ENCODE results near the gene NRXN3.

NRXN3 gene

GRCh38 chr14:79540394-79540793 lies 1370.2 kb downstream of the NRXN3 start (continued):
- TF ChIP-seq, protein P1, sequence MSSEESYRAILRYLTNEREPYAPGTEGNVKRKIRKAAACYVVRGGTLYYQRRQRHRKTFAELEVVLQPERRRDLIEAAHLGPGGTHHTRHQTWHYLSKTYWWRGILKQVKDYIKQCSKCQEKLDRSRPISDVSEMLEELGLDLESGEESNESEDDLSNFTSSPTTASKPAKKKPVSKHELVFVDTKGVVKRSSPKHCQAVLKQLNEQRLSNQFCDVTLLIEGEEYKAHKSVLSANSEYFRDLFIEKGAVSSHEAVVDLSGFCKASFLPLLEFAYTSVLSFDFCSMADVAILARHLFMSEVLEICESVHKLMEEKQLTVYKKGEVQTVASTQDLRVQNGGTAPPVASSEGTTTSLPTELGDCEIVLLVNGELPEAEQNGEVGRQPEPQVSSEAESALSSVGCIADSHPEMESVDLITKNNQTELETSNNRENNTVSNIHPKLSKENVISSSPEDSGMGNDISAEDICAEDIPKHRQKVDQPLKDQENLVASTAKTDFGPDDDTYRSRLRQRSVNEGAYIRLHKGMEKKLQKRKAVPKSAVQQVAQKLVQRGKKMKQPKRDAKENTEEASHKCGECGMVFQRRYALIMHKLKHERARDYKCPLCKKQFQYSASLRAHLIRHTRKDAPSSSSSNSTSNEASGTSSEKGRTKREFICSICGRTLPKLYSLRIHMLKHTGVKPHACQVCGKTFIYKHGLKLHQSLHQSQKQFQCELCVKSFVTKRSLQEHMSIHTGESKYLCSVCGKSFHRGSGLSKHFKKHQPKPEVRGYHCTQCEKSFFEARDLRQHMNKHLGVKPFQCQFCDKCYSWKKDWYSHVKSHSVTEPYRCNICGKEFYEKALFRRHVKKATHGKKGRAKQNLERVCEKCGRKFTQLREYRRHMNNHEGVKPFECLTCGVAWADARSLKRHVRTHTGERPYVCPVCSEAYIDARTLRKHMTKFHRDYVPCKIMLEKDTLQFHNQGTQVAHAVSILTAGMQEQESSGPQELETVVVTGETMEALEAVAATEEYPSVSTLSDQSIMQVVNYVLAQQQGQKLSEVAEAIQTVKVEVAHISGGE (tag by site-specific recombination; conservative IDR thresholded peaks at IDR 0.05; ENCODE audit: low read depth): no peak
- TF ChIP-seq ZNF677 (tag by site-specific recombination; IDR thresholded peaks at IDR 0.05) (no peak), CTCF (tag by site-specific recombination; IDR thresholded peaks at IDR 0.05) (no peak), ZNF768 (tag by site-specific recombination; IDR thresholded peaks at IDR 0.05) (no peak), BCL6B (tag by site-specific recombination; IDR thresholded peaks at IDR 0.05) (no peak)

- CTCF ChIA-PET: interaction anchor here (0.5 to 1.0 kb wide), 2 partner anchors 64 to 463 kb away, joined by 3 read pairs; no protein-coding TSS in a partner anchor
- Histone ChIP-seq H3K9me3 (ENCODE audit: control insufficient read depth, insufficient read depth, low read depth, low read length) (no peaks in the 10 kb centered on the region), H3K4me3 (ENCODE audit: low read depth, low read length) (no peak overlapping the region), H3K27ac (ENCODE audit: extremely low read depth, low read depth, low read length) (no peak overlapping the region), H3K36me3 (ENCODE audit: control insufficient read depth in 2 of 2, insufficient read depth in 1 of 2, low read length in 2 of 2) (no peaks in the 10 kb centered on the region), H3K4me1 (ENCODE audit: control insufficient read depth, insufficient read depth, low read length) (peaks cover 8% of the 10 kb centered on the region)
- no peak for TF ChIP-seq TRIM28 (IDR thresholded peaks at IDR 0.05; ENCODE audit: borderline replicate concordance, low read length)
- 0 out of 2 replicates have a peak, but pooled peaks have one; percentile 6 for TF ChIP-seq FEZF1 (tag by site-specific recombination; IDR thresholded peaks at IDR 0.05)
- POLR2A ChIA-PET: no interaction called here
Observed at GRCh38 chr14:79542121-79542520, 1371.9 kb downstream of the NRXN3 start.

GRCh38 chr14:79543348-79543747 lies 1373.2 kb downstream of the NRXN3 start:
- no peak overlapping the region for H3K4me3 ChIP-seq (ENCODE audit: low read depth, low read length)
- CTCF ChIA-PET: interaction anchor here (0.7 to 1.9 kb wide), 12 partner anchors 9 to 610 kb away, joined by 3 to 5 read pairs (median 3); no protein-coding TSS in a partner anchor
- H3K36me3 ChIP-seq (ENCODE audit: control insufficient read depth in 2 of 2, insufficient read depth in 1 of 2, low read length in 2 of 2): no peaks in the 10 kb centered on the region
- no peak overlapping the region for H3K27ac ChIP-seq (ENCODE audit: extremely low read depth, low read depth, low read length)
- peaks cover 8% of the 10 kb centered on the region for H3K4me1 ChIP-seq (ENCODE audit: control insufficient read depth, insufficient read depth, low read length)
- POLR2A ChIA-PET: no interaction called here
- no peaks in the 10 kb centered on the region for H3K9me3 ChIP-seq (ENCODE audit: control insufficient read depth, insufficient read depth, low read depth, low read length)
- TF ChIP-seq ZNF510 (tag by site-specific recombination; IDR thresholded peaks at IDR 0.05; ENCODE audit: insufficient replicate concordance) (no peak), GLI4 (tag by site-specific recombination; IDR thresholded peaks at IDR 0.05) (no peak), SP7 (tag by site-specific recombination; IDR thresholded peaks at IDR 0.05) (no peak), ZFP41 (tag by site-specific recombination; IDR thresholded peaks at IDR 0.05; ENCODE audit: borderline replicate concordance) (no peak), SCRT1 (tag by site-specific recombination; IDR thresholded peaks at IDR 0.05; ENCODE audit: borderline replicate concordance) (no peak), ZNF37A (tag by site-specific recombination; IDR thresholded peaks at IDR 0.05) (no peak), ZNF621 (tag by site-specific recombination; IDR thresholded peaks at IDR 0.05) (no peak), ZNF184 (tag by site-specific recombination; IDR thresholded peaks at IDR 0.05) (no peak)
- TF ChIP-seq, protein P2, sequence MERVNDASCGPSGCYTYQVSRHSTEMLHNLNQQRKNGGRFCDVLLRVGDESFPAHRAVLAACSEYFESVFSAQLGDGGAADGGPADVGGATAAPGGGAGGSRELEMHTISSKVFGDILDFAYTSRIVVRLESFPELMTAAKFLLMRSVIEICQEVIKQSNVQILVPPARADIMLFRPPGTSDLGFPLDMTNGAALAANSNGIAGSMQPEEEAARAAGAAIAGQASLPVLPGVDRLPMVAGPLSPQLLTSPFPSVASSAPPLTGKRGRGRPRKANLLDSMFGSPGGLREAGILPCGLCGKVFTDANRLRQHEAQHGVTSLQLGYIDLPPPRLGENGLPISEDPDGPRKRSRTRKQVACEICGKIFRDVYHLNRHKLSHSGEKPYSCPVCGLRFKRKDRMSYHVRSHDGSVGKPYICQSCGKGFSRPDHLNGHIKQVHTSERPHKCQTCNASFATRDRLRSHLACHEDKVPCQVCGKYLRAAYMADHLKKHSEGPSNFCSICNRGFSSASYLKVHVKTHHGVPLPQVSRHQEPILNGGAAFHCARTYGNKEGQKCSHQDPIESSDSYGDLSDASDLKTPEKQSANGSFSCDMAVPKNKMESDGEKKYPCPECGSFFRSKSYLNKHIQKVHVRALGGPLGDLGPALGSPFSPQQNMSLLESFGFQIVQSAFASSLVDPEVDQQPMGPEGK (tag by site-specific recombination; IDR thresholded peaks at IDR 0.05): no peak
- TF ChIP-seq, protein P1 (tag by site-specific recombination; conservative IDR thresholded peaks at IDR 0.05; ENCODE audit: low read depth): no peak
- TF ChIP-seq, protein P3, sequence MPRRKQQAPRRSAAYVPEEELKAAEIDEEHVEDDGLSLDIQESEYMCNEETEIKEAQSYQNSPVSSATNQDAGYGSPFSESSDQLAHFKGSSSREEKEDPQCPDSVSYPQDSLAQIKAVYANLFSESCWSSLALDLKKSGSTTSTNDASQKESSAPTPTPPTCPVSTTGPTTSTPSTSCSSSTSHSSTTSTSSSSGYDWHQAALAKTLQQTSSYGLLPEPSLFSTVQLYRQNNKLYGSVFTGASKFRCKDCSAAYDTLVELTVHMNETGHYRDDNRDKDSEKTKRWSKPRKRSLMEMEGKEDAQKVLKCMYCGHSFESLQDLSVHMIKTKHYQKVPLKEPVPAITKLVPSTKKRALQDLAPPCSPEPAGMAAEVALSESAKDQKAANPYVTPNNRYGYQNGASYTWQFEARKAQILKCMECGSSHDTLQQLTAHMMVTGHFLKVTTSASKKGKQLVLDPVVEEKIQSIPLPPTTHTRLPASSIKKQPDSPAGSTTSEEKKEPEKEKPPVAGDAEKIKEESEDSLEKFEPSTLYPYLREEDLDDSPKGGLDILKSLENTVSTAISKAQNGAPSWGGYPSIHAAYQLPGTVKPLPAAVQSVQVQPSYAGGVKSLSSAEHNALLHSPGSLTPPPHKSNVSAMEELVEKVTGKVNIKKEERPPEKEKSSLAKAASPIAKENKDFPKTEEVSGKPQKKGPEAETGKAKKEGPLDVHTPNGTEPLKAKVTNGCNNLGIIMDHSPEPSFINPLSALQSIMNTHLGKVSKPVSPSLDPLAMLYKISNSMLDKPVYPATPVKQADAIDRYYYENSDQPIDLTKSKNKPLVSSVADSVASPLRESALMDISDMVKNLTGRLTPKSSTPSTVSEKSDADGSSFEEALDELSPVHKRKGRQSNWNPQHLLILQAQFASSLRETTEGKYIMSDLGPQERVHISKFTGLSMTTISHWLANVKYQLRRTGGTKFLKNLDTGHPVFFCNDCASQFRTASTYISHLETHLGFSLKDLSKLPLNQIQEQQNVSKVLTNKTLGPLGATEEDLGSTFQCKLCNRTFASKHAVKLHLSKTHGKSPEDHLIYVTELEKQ (tag by site-specific recombination; IDR thresholded peaks at IDR 0.05; ENCODE audit: borderline replicate concordance): no peak
